Subcutaneous adipose tissue (tissue), 4 donors: ENCODE results near the gene REEP5. TPM values are rescaled to one million over a fixed set of nuclear protein-coding genes. Genes with fewer than 3 reads are reported as not detected.

ENCODE experiments used
- total RNA-seq, 4 donors: library from RNA; depleted of rRNA; stranded (reverse); fragments of >200 nt; gene quantifications; one replicate each; pipeline ENCODE4 v1.1.0, GENCODE V29; 2016
- TF ChIP-seq, protein P1 (sequence below): fragments of 450-650 bp; IDR thresholded peaks from one replicate; pipeline ENCODE4 v1.5.1; 2016; ENCODE audit warnings: low read depth, mild to moderate bottlenecking, control low read depth, antibody characterized with exemption, moderate library complexity

The REEP5 gene
- total RNA-seq, 4 donors from 2014 or later: 71.6 to 152 (median 110) TPM

DNA sequence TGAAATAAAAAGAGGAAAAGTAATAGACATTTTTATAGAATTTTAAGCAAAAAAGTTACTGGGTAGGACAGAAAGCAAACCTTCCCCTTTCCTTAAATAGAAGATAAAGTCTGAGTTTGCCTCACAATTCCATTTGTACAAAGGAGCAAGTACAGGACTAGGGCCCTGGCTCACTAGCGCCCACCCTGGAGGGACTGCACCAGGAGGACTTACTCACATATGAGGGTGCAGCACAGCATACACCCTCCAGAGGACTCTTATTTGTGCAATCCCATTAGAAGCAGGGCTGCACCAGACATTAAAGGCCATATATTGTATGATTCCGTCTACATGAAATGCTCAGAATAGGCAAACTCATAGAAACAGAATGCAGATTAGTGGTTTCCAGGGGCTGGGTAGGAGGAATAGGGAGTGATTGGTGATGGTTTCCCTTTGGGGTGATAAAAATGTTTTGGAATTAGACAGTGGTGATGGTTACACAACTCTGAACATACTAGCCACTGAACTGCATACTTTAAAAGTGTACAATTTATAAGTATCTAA is 4.5 kb downstream of the REEP5 start:
- TF ChIP-seq, protein P1, sequence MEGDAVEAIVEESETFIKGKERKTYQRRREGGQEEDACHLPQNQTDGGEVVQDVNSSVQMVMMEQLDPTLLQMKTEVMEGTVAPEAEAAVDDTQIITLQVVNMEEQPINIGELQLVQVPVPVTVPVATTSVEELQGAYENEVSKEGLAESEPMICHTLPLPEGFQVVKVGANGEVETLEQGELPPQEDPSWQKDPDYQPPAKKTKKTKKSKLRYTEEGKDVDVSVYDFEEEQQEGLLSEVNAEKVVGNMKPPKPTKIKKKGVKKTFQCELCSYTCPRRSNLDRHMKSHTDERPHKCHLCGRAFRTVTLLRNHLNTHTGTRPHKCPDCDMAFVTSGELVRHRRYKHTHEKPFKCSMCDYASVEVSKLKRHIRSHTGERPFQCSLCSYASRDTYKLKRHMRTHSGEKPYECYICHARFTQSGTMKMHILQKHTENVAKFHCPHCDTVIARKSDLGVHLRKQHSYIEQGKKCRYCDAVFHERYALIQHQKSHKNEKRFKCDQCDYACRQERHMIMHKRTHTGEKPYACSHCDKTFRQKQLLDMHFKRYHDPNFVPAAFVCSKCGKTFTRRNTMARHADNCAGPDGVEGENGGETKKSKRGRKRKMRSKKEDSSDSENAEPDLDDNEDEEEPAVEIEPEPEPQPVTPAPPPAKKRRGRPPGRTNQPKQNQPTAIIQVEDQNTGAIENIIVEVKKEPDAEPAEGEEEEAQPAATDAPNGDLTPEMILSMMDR: no peak

DNA sequence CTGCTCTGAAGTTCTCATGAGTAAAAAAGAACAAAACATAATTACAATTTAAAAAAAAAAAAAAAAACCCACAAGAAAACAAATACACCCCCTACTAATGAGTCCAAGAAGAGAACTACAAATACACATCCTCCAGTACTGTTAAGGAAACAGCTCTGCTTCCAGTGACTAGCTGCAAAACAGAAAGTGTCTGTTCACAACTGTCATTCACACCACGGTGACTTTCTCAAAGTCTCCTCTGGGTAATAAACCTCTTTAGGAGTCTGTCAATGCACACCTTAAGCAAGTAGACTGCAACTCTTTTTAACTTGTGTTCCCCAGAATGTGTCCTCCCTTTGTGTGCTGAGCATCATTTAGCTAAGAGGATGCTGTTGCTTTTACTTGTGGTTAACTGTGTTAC is 6.2 kb downstream of the REEP5 start:
- TF ChIP-seq, protein P1: no peak

DNA sequence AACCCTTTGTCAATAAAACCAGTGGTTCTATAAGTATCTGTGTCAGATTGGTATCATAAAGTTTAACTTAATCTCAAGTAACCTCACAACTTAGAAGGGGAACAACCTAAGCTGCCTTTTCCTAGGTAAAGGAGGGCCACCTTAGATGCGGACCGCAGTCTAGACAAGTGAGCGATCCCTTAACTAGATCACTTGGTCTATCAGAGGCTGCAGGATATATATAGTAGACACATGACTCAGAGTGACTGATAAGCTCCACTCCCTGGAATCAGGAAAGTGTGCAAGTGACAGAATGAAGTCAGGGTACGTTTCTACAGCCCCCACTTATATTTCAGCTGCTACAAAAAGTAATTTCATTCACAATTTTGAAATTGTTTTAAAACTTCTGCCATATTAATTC is 7.4 kb downstream of the REEP5 start:
- TF ChIP-seq, protein P1: no peak

DNA sequence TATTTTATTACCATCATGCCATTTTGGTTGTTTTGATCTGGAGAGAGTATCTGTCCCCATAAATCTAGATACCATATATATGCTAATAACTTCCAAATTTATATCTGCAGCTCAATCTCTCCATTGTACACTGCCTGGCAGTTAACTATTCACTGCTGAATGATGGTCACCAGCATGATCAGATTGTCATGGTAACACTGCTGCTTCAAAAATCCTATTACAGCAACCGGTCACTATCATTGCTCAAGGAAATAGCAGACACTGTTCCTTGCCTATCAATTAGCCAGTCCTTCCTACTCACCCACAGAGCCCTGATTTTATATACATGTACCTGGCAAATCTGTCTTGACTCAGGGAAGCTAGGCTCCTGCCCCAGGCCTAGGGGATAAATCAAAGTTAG is 11.5 kb downstream of the REEP5 start:
- TF ChIP-seq, protein P1: no peak

DNA sequence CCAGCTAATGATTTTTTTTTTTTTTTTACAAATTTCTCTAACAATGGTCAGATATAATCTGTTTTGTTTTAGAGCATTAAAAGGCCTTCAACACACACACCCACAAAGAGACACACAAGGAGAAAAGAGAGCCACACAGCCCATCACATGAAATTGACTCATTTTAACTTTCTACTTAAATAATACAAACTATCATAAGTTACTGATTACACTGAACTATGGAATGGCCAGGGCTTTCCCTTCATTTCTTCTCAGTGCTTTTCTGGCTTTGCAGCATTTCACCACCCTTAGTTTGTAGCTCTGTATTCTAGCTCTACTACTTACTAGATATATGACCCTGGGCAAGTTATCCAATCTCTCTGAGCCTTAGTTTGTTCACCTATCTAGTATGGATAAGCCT is 13.2 kb downstream of the REEP5 start:
- TF ChIP-seq, protein P1: no peak

DNA sequence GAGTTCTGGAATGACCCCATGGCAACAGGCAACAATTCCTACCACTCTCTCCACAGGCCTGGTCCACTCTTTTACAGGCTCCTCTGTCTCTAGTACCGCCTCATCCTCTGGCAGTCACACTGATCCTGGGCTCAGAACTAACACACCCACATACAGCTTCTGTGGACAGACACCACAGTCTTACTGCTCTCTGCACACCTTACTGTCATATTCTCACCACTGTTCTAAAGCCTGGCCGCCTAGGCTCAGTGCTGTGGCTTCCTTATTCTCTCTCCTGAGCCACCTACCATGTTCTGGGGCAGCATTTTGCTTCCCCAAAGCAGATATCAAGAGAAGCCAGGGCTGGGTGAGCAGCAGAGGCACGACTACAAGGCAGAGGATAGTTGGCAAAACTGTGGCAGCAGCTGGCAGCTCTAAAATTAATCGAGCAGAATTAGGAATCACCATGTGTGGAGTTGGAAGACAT is 14.8 kb downstream of the REEP5 start:
- TF ChIP-seq, protein P1: no peak

DNA sequence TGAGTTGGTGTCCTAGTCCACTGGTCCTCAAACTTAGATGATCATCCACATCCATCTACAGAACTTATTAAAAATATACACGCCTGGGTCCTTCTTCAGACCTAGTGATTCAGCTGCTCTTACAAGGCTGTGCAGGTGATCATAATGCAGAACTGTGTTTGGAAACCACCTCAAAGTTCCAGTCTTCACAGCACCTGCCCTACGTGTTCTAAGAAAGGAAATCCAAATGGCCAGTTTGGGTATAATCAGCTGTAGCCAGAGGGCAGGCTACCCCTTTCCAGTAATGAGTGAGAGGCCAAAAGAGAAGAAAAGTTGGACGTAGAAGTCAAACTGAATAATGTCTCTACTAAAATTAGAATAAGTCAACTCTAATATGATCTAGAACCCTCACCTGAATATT is 15.4 kb downstream of the REEP5 start:
- TF ChIP-seq, protein P1: no peak
